K562 (cell line): Measurements from ENCODE around the gene ZNF618. TPM values are rescaled to one million over a fixed set of nuclear protein-coding genes. Genes with fewer than 3 reads are reported as not detected.

Experiments
- ATAC-seq: fragments of 200-7000 bp; cut with Tn5 transposase; 3 replicates; pipeline ENCODE4 v1.9.1; 2020; ENCODE audit warnings: moderate library complexity
- BruUV-seq: library from RNA; stranded (reverse); fragments of 400-500 nt; replicated peaks from 2 replicates; lab custom pipeline; 2021; lab: Mats Ljungman, UMichigan
- CTCF ChIA-PET: fragments of 300-600 bp; formaldehyde crosslinking; extraction: SDS; loops from one replicate; lab custom pipeline; 2021; ENCODE audit warnings: low intra/inter-chr PET ratio; lab: Yijun Ruan, JAX
- POLR2A ChIA-PET: fragments of 300-600, 350-650 bp; sonication (Branson Sonifier 250); formaldehyde crosslinking; extraction: SDS; loops from one replicate; lab custom pipeline; 2021; ENCODE audit warnings: antibody characterized with exemption, inconsistent platforms; lab: Yijun Ruan, JAX
- DNase-seq, 4 experiments: peaks; one replicate each; pipeline versions ENCODE4 v3.0.0 to v3.0.0-alpha.2; 2011 to 2018; ENCODE audit warnings: low spot score in 3 of 4, mixed read lengths in 3 of 4; ENCODE audit errors: extremely low read depth in 1 of 4
- FAIRE-seq: peaks from 2 replicates; lab custom pipeline; 2011; peaks lifted over from hg19 to GRCh38; lab: Jason Lieb, UNC
- H2AFZ ChIP-seq: 2 replicates; pipeline ENCODE4 v1.6.0; 2011; ENCODE audit warnings: low read depth, low read length, control low read depth, inconsistent platforms
- H3K27ac ChIP-seq: fragments of 200-600 bp; 3 replicates; pipeline ENCODE4 v1.8.0; 2011; ENCODE audit warnings: low read depth, mild to moderate bottlenecking, control low read depth, inconsistent platforms, low read length, moderate library complexity, mixed read lengths; ENCODE audit errors: extremely low read depth
- H3K27me3 ChIP-seq, 2 experiments: fragments of 300-600 bp in 1 of 2; 2 replicates in 1 of 2; 3 replicates in 1 of 2; pipeline versions ENCODE4 v1.6.0 to v1.8.0; 2011; ENCODE audit warnings: inconsistent platforms in 2 of 2, low read length in 2 of 2, mild to moderate bottlenecking in 1 of 2, mixed read lengths in 1 of 2, moderate library complexity in 1 of 2; ENCODE audit not compliant: control insufficient read depth in 2 of 2, insufficient read depth in 2 of 2
- H3K36me3 ChIP-seq: fragments of 300-600 bp; 3 replicates; pipeline ENCODE4 v1.8.0; 2011; ENCODE audit warnings: mild to moderate bottlenecking, low read length, inconsistent platforms; ENCODE audit not compliant: control insufficient read depth, insufficient read depth
- H3K4me1 ChIP-seq, 2 experiments: fragments of 200-600 bp in 1 of 2; replicated peaks in 1 of 2; 2 replicates in 1 of 2; 3 replicates in 1 of 2; pipeline versions ENCODE4 v1.5.1 to v1.8.0; 2011; ENCODE audit warnings: inconsistent platforms in 2 of 2, low read length in 2 of 2, mild to moderate bottlenecking in 1 of 2, mixed read lengths in 1 of 2, moderate library complexity in 1 of 2; ENCODE audit not compliant: control insufficient read depth in 2 of 2, insufficient read depth in 2 of 2
- H3K4me2 ChIP-seq: 2 replicates; pipeline ENCODE4 v1.6.1; 2011; ENCODE audit warnings: low read length, control low read depth, inconsistent platforms, mixed read lengths; ENCODE audit not compliant: insufficient read depth
- H3K4me3 ChIP-seq: fragments of 200-600 bp; sonication (generic), shearing (Covaris generic); 2 replicates; pipeline ENCODE4 v1.5.1; 2016; ENCODE audit warnings: control low read depth, inconsistent platforms
- H3K79me2 ChIP-seq: fragments of 200-600 bp; 3 replicates; pipeline ENCODE4 v1.8.0; 2011; ENCODE audit warnings: low read length, inconsistent platforms; ENCODE audit not compliant: control insufficient read depth, insufficient read depth
- H3K9ac ChIP-seq, 2 experiments: 2 replicates each; pipeline versions ENCODE4 v1.6.0 to v1.6.1; 2011; ENCODE audit warnings: low read depth in 2 of 2, low read length in 2 of 2, control low read depth in 1 of 2, inconsistent platforms in 1 of 2, mild to moderate bottlenecking in 1 of 2, mixed read lengths in 1 of 2; ENCODE audit not compliant: insufficient read depth in 1 of 2
- H3K9me1 ChIP-seq: one replicate; pipeline ENCODE4 v1.6.0; 2011; ENCODE audit warnings: inconsistent platforms, mild to moderate bottlenecking, low read length, moderate library complexity; ENCODE audit not compliant: control insufficient read depth, insufficient read depth
- H3K9me3 ChIP-seq: replicated peaks from 2 replicates; pipeline ENCODE4 v1.5.1; 2011; ENCODE audit warnings: low read depth, low read length, inconsistent platforms; ENCODE audit not compliant: control insufficient read depth, insufficient read depth
- H4K20me1 ChIP-seq: replicated peaks from 2 replicates; pipeline ENCODE4 v1.6.1; 2011; ENCODE audit warnings: low read length, inconsistent platforms, mixed read lengths; ENCODE audit not compliant: control insufficient read depth, insufficient read depth
- CEBPB ChIP-seq: fragments of 450-650 bp; IDR thresholded peaks from 2 replicates; pipeline ENCODE4 v1.6.1; 2016; ENCODE audit warnings: missing genetic modification characterization, missing compliant biosample characterization
- CEBPZ ChIP-seq: fragments of 150-350 bp; IDR thresholded peaks from 2 replicates; pipeline ENCODE4 v1.6.1; 2014; ENCODE audit warnings: low read depth, mild to moderate bottlenecking, low read length, borderline replicate concordance
- SRSF1 ChIP-seq: fragments of 200-400 bp; formaldehyde crosslinking; IDR thresholded peaks from 2 replicates; pipeline ENCODE4 v1.6.1; 2017; ENCODE audit warnings: mild to moderate bottlenecking, low read depth, low read length, moderate library complexity
- ZNF778 ChIP-seq: fragments of 450-650 bp; formaldehyde crosslinking; IDR thresholded peaks from 2 replicates; pipeline ENCODE4 v1.4.0; 2020; ENCODE audit warnings: mild to moderate bottlenecking, moderate library complexity
- WGBS: fragments of 100-300 bp; shearing (Covaris generic); methylation state at CpG from one replicate; pipeline ENCODE4 v1.1.6; 2016; ENCODE audit warnings: low coverage, mixed read lengths; ENCODE audit not compliant: insufficient coverage; ENCODE audit errors: missing lambda C conversion rate; 5-methylcytosine and 5-hydroxymethylcytosine counted together
- in situ Hi-C: fragments of 300-500 bp; cut with MboI; formaldehyde crosslinking; loops from 4 replicates; pipeline ENCODE4 v1.15.0; 2018; ENCODE audit warnings: inconsistent platforms, mixed read lengths
- intact Hi-C: fragments of 100-400 bp; cut with micrococcal nuclease; formaldehyde crosslinking; loops from 2 replicates; pipeline ENCODE4 v1.14.2; 2022
- polyA plus RNA-seq, 8 experiments: library from polyadenylated mRNA; depleted of rRNA in 4 of 8; stranded (reverse) in 5 of 8; unstranded in 3 of 8; fragments of >200 nt; fragmentation: Nextera tagmentation in 2 of 8; fragmentation: Illumina TruSeq in 1 of 8; extraction: Ambion mirVana in 2 of 8; extraction: Trizol in 1 of 8; gene quantifications; 2 replicates each; pipeline versions ENCODE4 v1.2.1 to v1.2.3, GENCODE V29; 2011 to 2014; ENCODE audit warnings: inconsistent platforms in 1 of 8, missing spikeins in 1 of 8
- total RNA-seq, 7 experiments: library from RNA; depleted of rRNA in 6 of 7; stranded (reverse); fragments of >200 nt in 6 of 7; fragmentation: Illumina TruSeq in 2 of 7; extraction: Trizol in 2 of 7; gene quantifications; 2 replicates each; pipeline versions ENCODE4 v1.2.1 to v1.2.3, GENCODE V29; 2011 to 2021; ENCODE audit warnings: low replicate concordance in 1 of 7

The ZNF618 gene
- total and polyA plus RNA-seq, 9 of the 15 experiments (the other 6 are each of a cell fraction or from before 2014, with no cell fraction given): 0.08 to 13.7 (median 3.4) TPM

DNA sequence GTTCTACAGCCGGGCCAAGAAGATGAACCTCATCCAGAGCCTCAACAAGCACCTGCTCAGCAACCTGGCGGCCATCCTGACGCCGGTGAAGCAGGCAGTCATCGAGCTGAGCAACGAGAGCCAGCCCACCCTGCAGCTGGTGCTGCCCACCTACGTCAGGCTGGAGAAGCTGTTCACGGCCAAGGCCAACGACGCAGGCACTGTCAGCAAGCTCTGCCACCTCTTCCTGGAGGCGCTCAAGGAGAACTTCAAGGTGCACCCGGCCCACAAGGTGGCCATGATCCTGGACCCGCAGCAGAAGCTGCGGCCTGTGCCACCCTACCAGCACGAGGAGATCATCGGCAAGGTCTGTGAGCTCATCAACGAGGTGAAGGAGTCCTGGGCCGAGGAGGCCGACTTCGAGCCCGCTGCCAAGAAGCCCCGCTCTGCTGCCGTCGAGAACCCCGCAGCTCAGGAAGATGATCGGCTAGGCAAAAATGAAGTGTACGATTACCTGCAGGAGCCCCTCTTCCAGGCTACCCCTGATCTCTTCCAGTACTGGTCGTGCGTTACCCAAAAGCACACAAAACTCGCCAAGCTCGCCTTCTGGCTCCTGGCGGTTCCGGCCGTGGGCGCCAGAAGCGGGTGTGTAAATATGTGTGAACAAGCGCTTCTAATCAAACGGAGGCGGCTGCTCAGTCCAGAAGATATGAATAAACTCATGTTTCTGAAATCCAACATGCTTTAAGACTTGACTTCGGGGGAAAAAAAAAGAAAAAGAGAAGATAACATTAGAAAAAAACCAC is 173.5 kb downstream of the ZNF618 start:
- no peak for TF ChIP-seq CEBPZ
- TF ChIP-seq SRSF1: no peak
- TF ChIP-seq ZNF778 (CRISPR knock-in tag): no peak
- TF ChIP-seq CEBPB (tag): no peak
- H3K9ac ChIP-seq: no peak overlapping the region; a peak in 1 of 4 replicates
- no peaks in the 10 kb centered on the region for H3K79me2 ChIP-seq
- FAIRE-seq: no peak
- no TSS peak for BruUV-seq
- H3K27me3 ChIP-seq: peaks cover 0 to 20% of the 10 kb centered on the region in 2 experiments; a peak in 2 of 5 replicates
- intact Hi-C loops (no loop called here), in situ Hi-C loops (no loop called here)
- no peak for DNase-seq
- peaks cover 12% of the 10 kb centered on the region; the same call in 2 of the 3 replicates for H3K36me3 ChIP-seq
- H2AFZ ChIP-seq: no peak overlapping the region
- no peaks in the 10 kb centered on the region for H3K9me3 ChIP-seq
- H4K20me1 ChIP-seq: no peaks in the 10 kb centered on the region
- H3K4me1 ChIP-seq: no peaks in the 10 kb centered on the region
- WGBS: 59% methylated on average over 40 of the region's 40 CpGs
- CTCF ChIA-PET: no interaction called here
- no peaks in the 10 kb centered on the region for H3K9me1 ChIP-seq
- H3K27ac ChIP-seq: no peak overlapping the region
- no peak overlapping the region for H3K4me3 ChIP-seq
- H3K4me2 ChIP-seq: no peak overlapping the region
- POLR2A ChIA-PET: interaction anchor here (0.7 to 0.8 kb wide), 3 partner anchors 9 to 11 kb away, joined by 3 to 4 read pairs (median 3); no protein-coding TSS in a partner anchor
- no peak for ATAC-seq
